Measurements from ENCODE around the gene UNC5C. TPM values are rescaled to one million over a fixed set of nuclear protein-coding genes. Genes with fewer than 3 reads are reported as not detected.

UNC5C gene
- total and polyA plus RNA-seq, 2 of the 8 experiments (the other 6 are each of a cell fraction or from before 2014, with no cell fraction given): 0.30 to 1.3 TPM

- Histone ChIP-seq H2AFZ (ENCODE audit: low read length) (no peak overlapping the region), H3K14ac (ENCODE audit: insufficient read length) (no peak overlapping the region), H2BK12ac (ENCODE audit: low read depth, low read length) (no peak overlapping the region), H3K27me3 (replicated peaks in 1 of 4; ENCODE audit: control insufficient read depth in 3 of 4, extremely low read depth in 1 of 4, insufficient read depth in 3 of 4, low read length in 3 of 4) (no peaks in the 10 kb centered on the region), H3K23me2 (ENCODE audit: low read depth, low read length) (no peaks in the 10 kb centered on the region), H3K79me2 (ENCODE audit: control insufficient read depth in 1 of 2, insufficient read depth in 2 of 2, low read length in 2 of 2) (no peaks in the 10 kb centered on the region), H4K5ac (ENCODE audit: insufficient read length, low read depth, low read length) (no peak overlapping the region), H2AK5ac (ENCODE audit: low read depth, low read length) (no peak overlapping the region), H3K4me2 (ENCODE audit: insufficient read depth in 1 of 2, low read depth in 2 of 2, low read length in 2 of 2) (no peak overlapping the region), H3K79me1 (ENCODE audit: low read depth, low read length) (no peaks in the 10 kb centered on the region), H3K23ac (ENCODE audit: insufficient read length) (no peak overlapping the region), H3K18ac (ENCODE audit: extremely low read depth, low read length) (no peak overlapping the region), H3K4ac (replicated peaks; ENCODE audit: insufficient read length, low read depth, low read length) (no peak overlapping the region), H4K8ac (ENCODE audit: extremely low read depth, insufficient read depth, low read length) (no peak overlapping the region), H3K9me3 (ENCODE audit: insufficient read depth in 2 of 2, low read depth in 1 of 2, low read length in 1 of 2) (no peaks in the 10 kb centered on the region), H2BK5ac (ENCODE audit: low read depth, low read length) (no peak overlapping the region), H3K56ac (replicated peaks; ENCODE audit: insufficient read length, low read depth, low read length) (no peak overlapping the region), H2BK20ac (ENCODE audit: low read length) (no peak overlapping the region), H3K27ac (ENCODE audit: low read depth, low read length) (no peak overlapping the region), H3K9ac (replicated peaks in 1 of 4; ENCODE audit: extremely low read depth in 1 of 4, low read depth in 3 of 4, low read length in 3 of 4) (no peak overlapping the region), H3K4me3 (ENCODE audit: extremely low read depth in 1 of 4, insufficient read depth in 2 of 4, low read depth in 3 of 4, low read length in 4 of 4) (no peak overlapping the region), H2BK120ac (replicated peaks; ENCODE audit: low read depth, low read length) (no peak overlapping the region), H2BK15ac (ENCODE audit: low read length) (no peak overlapping the region), H3K36me3 (ENCODE audit: control insufficient read depth in 2 of 4, insufficient read depth in 4 of 4, low read length in 3 of 4) (no peaks in the 10 kb centered on the region), H4K20me1 (replicated peaks in 1 of 2; ENCODE audit: control insufficient read depth in 1 of 2, insufficient read depth in 2 of 2, low read length in 2 of 2) (no peaks in the 10 kb centered on the region), H3K4me1 (replicated peaks in 1 of 4; ENCODE audit: control insufficient read depth in 3 of 4, insufficient read depth in 4 of 4, low read length in 3 of 4) (peaks cover 0 to 2% (median 0%) of the 10 kb centered on the region in 4 experiments; a peak in 1 of 7 replicates), H4K91ac (replicated peaks; ENCODE audit: insufficient read length, low read length) (no peak overlapping the region)
- CTCF ChIA-PET (ENCODE audit: partially characterized antibody): no interaction called here
- WGBS, 2 experiments (ENCODE audit: extremely low coverage in 1 of 2, insufficient coverage in 1 of 2, insufficient read length in 1 of 2, insufficient replicate concordance in 2 of 2, low coverage in 1 of 2, low lambda C conversion rate in 2 of 2, missing lambda C conversion rate in 1 of 2): 75% methylated on average over 1 of the region's 1 CpG; no CpG with 5 or more reads in 1 of the 2 experiments
- FAIRE-seq (no peak), DNase-seq (ENCODE audit: low read depth in 1 of 2, low spot score in 2 of 2) (no peak)
- POLR2A ChIA-PET (ENCODE audit: partially characterized antibody): no interaction called here
- TF ChIP-seq SP2 (IDR thresholded peaks at IDR 0.05; ENCODE audit: low read length): no peak
- no peak for TF ChIP-seq EZH2 (IDR thresholded peaks at IDR 0.05; ENCODE audit: low read depth, low read length, severe bottlenecking)
- no peak for TF ChIP-seq JUN (IDR thresholded peaks at IDR 0.05; ENCODE audit: low read depth, low read length)
- no peak for TF ChIP-seq ATF3 (IDR thresholded peaks at IDR 0.05; ENCODE audit: insufficient read depth, low read depth, low read length)
- TF ChIP-seq TEAD4 (IDR thresholded peaks at IDR 0.05; ENCODE audit: low read depth, low read length): no peak
- TF ChIP-seq KDM1A (IDR thresholded peaks at IDR 0.05; ENCODE audit: borderline replicate concordance, low read length): no peak
- no peak for TF ChIP-seq SRF (IDR thresholded peaks at IDR 0.05; ENCODE audit: low read depth, low read length)
- TF ChIP-seq BRCA1 (IDR thresholded peaks at IDR 0.05; ENCODE audit: low read depth, low read length): no peak
- no peak for TF ChIP-seq RAD21 (IDR thresholded peaks at IDR 0.05 in 1 of 2, conservative IDR thresholded peaks at IDR 0.05 in 1 of 2; ENCODE audit: low read depth in 2 of 2, low read length in 2 of 2)
- TF ChIP-seq SIRT6 (IDR thresholded peaks at IDR 0.05; ENCODE audit: low read length): no peak
- no peak for TF ChIP-seq RNF2 (IDR thresholded peaks at IDR 0.05; ENCODE audit: borderline replicate concordance, low read depth, low read length, missing control alignments, poor library complexity, severe bottlenecking)
- TF ChIP-seq POU5F1 (IDR thresholded peaks at IDR 0.05; ENCODE audit: low read depth, low read length): no peak
- no peak for TF ChIP-seq BACH1 (IDR thresholded peaks at IDR 0.05; ENCODE audit: low read length)
- TF ChIP-seq CBX8 (IDR thresholded peaks at IDR 0.05; ENCODE audit: borderline replicate concordance, low read depth, low read length): no peak
- TF ChIP-seq CEBPB (IDR thresholded peaks at IDR 0.05; ENCODE audit: low read depth, low read length): no peak
These were observed 190.4 kb downstream of the UNC5C start for GRCh38 chr4:95358421-95358820.
